Vagina (tissue), 2 donors: ENCODE data around the gene CNTRL. TPM values are rescaled to one million over a fixed set of nuclear protein-coding genes. Genes with fewer than 3 reads are reported as not detected.

Source experiments
- DNase-seq, 2 donors: peaks; one replicate each; pipeline ENCODE4 v3.0.0-alpha.2; 2017; ENCODE audit errors: extremely low spot score in 2 of 2
- H3K27ac ChIP-seq: fragments of 200-600 bp; sonication (generic); one replicate; pipeline ENCODE4 v1.5.1; 2019
- H3K27me3 ChIP-seq: fragments of 200-600 bp; sonication (generic); one replicate; pipeline ENCODE4 v1.5.1; 2019
- H3K36me3 ChIP-seq, 2 donors: fragments of 200-600 bp; sonication (generic); one replicate each; pipeline ENCODE4 v1.5.1; 2017 to 2019
- H3K4me1 ChIP-seq: fragments of 200-600 bp; sonication (generic); one replicate; pipeline ENCODE4 v1.5.1; 2019
- H3K4me3 ChIP-seq, 2 donors: fragments of 200-600 bp; sonication (generic); 1 replicate in 1 of 2; 2 replicates in 1 of 2; pipeline ENCODE4 v1.5.1; 2016 to 2019
- H3K9me3 ChIP-seq: fragments of 200-600 bp; sonication (generic); one replicate; pipeline ENCODE4 v1.5.1; 2019
- POLR2A ChIP-seq, 2 donors: fragments of 450-650 bp; IDR thresholded peaks; one replicate each; pipeline ENCODE4 v1.6.1; 2017; ENCODE audit warnings: antibody characterized with exemption in 2 of 2, mild to moderate bottlenecking in 2 of 2, moderate library complexity in 2 of 2
- POLR2AphosphoS5 ChIP-seq, 2 donors: sonication (generic); formaldehyde crosslinking; IDR thresholded peaks; one replicate each; pipeline ENCODE4 v1.9.0; 2017; ENCODE audit warnings: antibody characterized with exemption in 2 of 2, mild to moderate bottlenecking in 2 of 2, low read depth in 1 of 2; ENCODE audit not compliant: insufficient read depth in 1 of 2
- intact Hi-C: fragments of 100-400 bp; cut with DNase I; formaldehyde crosslinking; loops from one replicate; pipeline ENCODE4 v1.15.1; 2023
- total RNA-seq: library from RNA; depleted of rRNA; stranded (reverse); fragments of >200 nt; gene quantifications from one replicate; pipeline ENCODE4 v1.2.3, GENCODE V29; 2016
- TF ChIP-seq, protein P1 (sequence below), 3 experiments: fragments of 450-650 bp in 2 of 3; fragments of 200-600 bp in 1 of 3; sonication (generic) in 1 of 3; IDR thresholded peaks; one replicate each; pipeline ENCODE4 v1.5.1; 2017 to 2019; ENCODE audit warnings: antibody characterized with exemption in 3 of 3, mild to moderate bottlenecking in 2 of 3, moderate library complexity in 2 of 3

Gene CNTRL
- total RNA-seq, 1 donor from 2014 or later, result 13.8 TPM

DNA sequence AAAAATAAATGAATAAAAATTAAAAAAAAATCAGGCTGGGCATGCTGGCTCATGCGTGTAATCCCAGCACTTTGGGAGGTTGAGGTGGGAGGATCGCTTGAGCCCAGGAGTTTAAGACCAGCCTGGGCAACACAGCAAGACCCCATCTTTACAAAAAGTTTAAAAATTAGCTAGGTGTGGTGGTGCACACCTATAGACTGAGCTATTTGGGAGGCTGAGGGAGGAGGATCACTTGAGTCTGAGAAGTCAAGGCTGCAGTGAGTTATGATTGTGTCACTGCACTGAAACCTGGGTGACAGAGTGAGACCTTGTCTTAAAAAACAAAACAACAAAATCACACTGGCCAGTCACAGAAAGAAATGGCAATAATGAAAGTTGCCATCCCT lies 3.4 kb upstream of the CNTRL start:
- Histone ChIP-seq H3K4me3 (peak overlapping the region; percentile 24 to 38), H3K27me3 (no peaks in the 10 kb centered on the region), H3K4me1 (peaks cover 21% of the 10 kb centered on the region), H3K36me3 (no peaks in the 10 kb centered on the region), H3K27ac (no peak overlapping the region), H3K9me3 (no peaks in the 10 kb centered on the region)
- TF ChIP-seq, protein P1, sequence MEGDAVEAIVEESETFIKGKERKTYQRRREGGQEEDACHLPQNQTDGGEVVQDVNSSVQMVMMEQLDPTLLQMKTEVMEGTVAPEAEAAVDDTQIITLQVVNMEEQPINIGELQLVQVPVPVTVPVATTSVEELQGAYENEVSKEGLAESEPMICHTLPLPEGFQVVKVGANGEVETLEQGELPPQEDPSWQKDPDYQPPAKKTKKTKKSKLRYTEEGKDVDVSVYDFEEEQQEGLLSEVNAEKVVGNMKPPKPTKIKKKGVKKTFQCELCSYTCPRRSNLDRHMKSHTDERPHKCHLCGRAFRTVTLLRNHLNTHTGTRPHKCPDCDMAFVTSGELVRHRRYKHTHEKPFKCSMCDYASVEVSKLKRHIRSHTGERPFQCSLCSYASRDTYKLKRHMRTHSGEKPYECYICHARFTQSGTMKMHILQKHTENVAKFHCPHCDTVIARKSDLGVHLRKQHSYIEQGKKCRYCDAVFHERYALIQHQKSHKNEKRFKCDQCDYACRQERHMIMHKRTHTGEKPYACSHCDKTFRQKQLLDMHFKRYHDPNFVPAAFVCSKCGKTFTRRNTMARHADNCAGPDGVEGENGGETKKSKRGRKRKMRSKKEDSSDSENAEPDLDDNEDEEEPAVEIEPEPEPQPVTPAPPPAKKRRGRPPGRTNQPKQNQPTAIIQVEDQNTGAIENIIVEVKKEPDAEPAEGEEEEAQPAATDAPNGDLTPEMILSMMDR (IDR thresholded peaks at IDR 0.05), result no peak
- TF ChIP-seq POLR2A (IDR thresholded peaks at IDR 0.05) (no peak), POLR2AphosphoS5 (IDR thresholded peaks at IDR 0.05; ENCODE audit: insufficient read depth in 1 of 2, low read depth in 1 of 2) (no peak)
- no peak for DNase-seq
- intact Hi-C loops, result loop anchor here (10.0 kb wide), 1 partner anchor 207 kb away; no protein-coding TSS in a partner anchor

DNA sequence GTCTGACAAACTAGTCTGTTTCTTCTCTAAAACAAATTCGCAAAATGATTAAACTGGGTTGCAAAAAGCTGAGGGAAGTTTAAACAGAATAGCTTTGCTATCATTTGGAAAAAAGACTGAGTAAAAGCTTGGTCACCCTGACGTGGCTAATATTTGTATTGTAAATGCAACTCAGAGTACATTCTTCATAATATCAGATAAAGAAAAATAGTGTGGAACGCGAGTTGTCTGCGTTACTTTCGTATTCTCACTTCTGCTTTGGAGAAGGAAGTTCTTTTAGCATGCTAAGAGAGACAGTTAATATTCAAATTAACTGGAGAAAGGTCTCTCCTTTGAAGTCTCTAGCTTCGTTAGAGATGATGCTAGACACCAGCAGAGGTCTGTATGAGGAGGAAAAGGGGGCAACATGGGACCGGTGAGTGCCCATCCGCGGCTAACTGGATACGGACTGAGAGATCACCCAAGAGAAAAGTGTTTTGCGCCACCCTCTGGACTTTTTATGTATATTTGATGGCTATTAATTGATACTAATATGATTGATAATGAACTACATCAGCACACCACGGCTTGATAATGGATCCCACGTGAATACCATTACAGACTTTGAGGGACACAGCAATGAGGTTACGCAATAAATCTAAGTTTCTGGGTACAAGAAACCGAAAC lies 2.9 kb upstream of the CNTRL start:
- intact Hi-C loops, result loop anchor here (10.0 kb wide), 1 partner anchor 207 kb away; no protein-coding TSS in a partner anchor
- no peaks in the 10 kb centered on the region for H3K9me3 ChIP-seq
- no peak for DNase-seq
- peak overlapping the region; percentile 24 to 38 for H3K4me3 ChIP-seq
- no peaks in the 10 kb centered on the region for H3K27me3 ChIP-seq
- H3K36me3 ChIP-seq, result no peaks in the 10 kb centered on the region
- H3K4me1 ChIP-seq, result peaks cover 21% of the 10 kb centered on the region
- TF ChIP-seq, protein P1 (IDR thresholded peaks at IDR 0.05), result no peak
- TF ChIP-seq POLR2A (IDR thresholded peaks at IDR 0.05) (no peak), POLR2AphosphoS5 (IDR thresholded peaks at IDR 0.05; ENCODE audit: insufficient read depth in 1 of 2, low read depth in 1 of 2) (no peak)
- no peak overlapping the region for H3K27ac ChIP-seq

DNA sequence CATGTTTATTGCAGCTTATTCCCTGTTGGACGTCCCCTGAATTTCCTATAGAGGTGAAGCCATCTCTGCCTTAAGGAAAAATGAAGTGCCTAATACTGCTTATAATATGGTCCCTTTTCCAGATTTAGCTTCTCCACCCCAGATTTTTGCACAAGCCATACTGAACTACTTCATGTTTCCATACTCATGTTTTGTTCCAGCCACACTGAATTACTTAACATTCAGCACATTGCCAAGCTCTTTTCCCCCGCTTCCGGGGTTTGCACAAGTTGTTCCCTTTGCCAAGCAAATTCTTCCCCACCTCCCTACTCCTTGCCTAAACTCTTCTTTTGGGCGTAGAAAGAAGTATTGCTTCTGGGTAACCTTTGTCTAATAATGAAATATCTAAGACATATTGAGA lies 1.7 kb upstream of the CNTRL start:
- no peak overlapping the region for H3K4me3 ChIP-seq
- H3K27ac ChIP-seq, result no peak overlapping the region
- H3K36me3 ChIP-seq, result no peaks in the 10 kb centered on the region
- H3K27me3 ChIP-seq, result no peaks in the 10 kb centered on the region
- no peaks in the 10 kb centered on the region for H3K9me3 ChIP-seq
- intact Hi-C loops, result loop anchor here (10.0 kb wide), 1 partner anchor 208 kb away; no protein-coding TSS in a partner anchor
- no peak for DNase-seq
- TF ChIP-seq POLR2A (IDR thresholded peaks at IDR 0.05) (no peak), POLR2AphosphoS5 (IDR thresholded peaks at IDR 0.05; ENCODE audit: insufficient read depth in 1 of 2, low read depth in 1 of 2) (no peak)
- TF ChIP-seq, protein P1 (IDR thresholded peaks at IDR 0.05), result no peak
- peaks cover 21% of the 10 kb centered on the region for H3K4me1 ChIP-seq

DNA sequence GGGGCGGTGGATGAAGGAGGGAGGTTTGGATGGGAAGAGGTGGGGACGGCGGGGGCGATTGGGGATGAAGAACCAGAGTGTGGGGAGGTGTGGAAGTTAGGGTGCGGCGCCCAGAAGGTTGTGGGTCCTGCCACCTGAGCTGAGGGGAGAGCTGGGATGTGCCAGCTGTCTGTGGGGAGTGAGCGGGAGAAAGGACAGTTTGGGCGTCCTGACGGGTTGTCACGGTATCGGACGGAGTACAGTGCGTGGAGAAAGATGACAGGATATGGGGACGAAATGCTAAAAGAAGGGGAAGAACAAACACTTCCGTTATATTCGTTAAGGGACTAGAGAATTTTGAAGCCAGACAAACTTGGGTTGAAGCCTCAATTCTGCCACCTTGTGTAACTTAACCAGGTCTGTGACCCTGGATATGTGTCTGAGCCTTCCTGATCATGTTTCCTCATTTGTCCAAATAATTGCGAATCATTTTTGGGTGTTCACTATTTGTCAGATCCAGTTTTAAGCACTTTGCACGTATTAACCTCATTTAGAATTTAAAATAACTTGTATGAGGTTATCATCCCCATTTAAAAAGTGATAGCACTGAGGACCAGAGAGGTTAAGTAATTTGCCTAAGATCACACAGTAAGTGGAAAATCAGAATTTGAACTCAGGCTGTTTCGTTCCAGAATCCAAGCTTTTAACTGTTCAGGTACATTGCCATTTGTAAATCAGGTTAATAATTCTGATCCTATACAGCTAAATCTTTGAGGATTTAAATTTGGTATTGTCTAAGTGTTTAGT lies 689 bp downstream of the CNTRL start:
- DNase-seq, result no peak
- no peaks in the 10 kb centered on the region for H3K36me3 ChIP-seq
- TF ChIP-seq POLR2AphosphoS5 (IDR thresholded peaks at IDR 0.05; ENCODE audit: insufficient read depth in 1 of 2, low read depth in 1 of 2) (no peak), POLR2A (IDR thresholded peaks at IDR 0.05) (no peak)
- TF ChIP-seq, protein P1 (IDR thresholded peaks at IDR 0.05), result no peak
- peaks cover 21% of the 10 kb centered on the region for H3K4me1 ChIP-seq
- H3K27ac ChIP-seq, result peak overlapping the region; percentile 81
- H3K9me3 ChIP-seq, result no peaks in the 10 kb centered on the region
- H3K27me3 ChIP-seq, result no peaks in the 10 kb centered on the region
- H3K4me3 ChIP-seq, result peak overlapping the region; percentile 61 to 77
- intact Hi-C loops, result loop anchor here (10.0 kb wide), 1 partner anchor 211 kb away; no protein-coding TSS in a partner anchor
